NB4 (cell line): ENCODE data around the gene UBXN11.

Experiments
- DNase-seq: peaks from one replicate; pipeline ENCODE4 v3.0.0; 2010; ENCODE audit warnings: low read depth
- H3K4me3 ChIP-seq: one replicate; pipeline ENCODE4 v1.5.1; 2011; ENCODE audit warnings: mild to moderate bottlenecking, low read depth, low read length, moderate library complexity
- MYC ChIP-seq: IDR thresholded peaks from 2 replicates; pipeline ENCODE4 v1.6.1; 2011; ENCODE audit warnings: low read depth, low read length
- POLR2A ChIP-seq: IDR thresholded peaks from 2 replicates; pipeline ENCODE4 v1.6.1; 2011; ENCODE audit warnings: mild to moderate bottlenecking; ENCODE audit not compliant: insufficient read length; ENCODE audit errors: extremely low read depth
- TF ChIP-seq, protein P1 (sequence below): IDR thresholded peaks from 2 replicates; pipeline ENCODE4 v1.6.1; 2011; ENCODE audit warnings: low read depth, low read length
- TF ChIP-seq, protein P2 (sequence below): IDR thresholded peaks from one replicate; pipeline ENCODE4 v1.5.1; 2012; ENCODE audit warnings: low read depth, low read length

UBXN11 gene

GRCh38 chr1:26239936-26240335 is 66.5 kb downstream of the UBXN11 start:
- no peak overlapping the region for H3K4me3 ChIP-seq
- no peak for TF ChIP-seq POLR2A
- no peak for TF ChIP-seq MYC
- no peak for DNase-seq

DNA sequence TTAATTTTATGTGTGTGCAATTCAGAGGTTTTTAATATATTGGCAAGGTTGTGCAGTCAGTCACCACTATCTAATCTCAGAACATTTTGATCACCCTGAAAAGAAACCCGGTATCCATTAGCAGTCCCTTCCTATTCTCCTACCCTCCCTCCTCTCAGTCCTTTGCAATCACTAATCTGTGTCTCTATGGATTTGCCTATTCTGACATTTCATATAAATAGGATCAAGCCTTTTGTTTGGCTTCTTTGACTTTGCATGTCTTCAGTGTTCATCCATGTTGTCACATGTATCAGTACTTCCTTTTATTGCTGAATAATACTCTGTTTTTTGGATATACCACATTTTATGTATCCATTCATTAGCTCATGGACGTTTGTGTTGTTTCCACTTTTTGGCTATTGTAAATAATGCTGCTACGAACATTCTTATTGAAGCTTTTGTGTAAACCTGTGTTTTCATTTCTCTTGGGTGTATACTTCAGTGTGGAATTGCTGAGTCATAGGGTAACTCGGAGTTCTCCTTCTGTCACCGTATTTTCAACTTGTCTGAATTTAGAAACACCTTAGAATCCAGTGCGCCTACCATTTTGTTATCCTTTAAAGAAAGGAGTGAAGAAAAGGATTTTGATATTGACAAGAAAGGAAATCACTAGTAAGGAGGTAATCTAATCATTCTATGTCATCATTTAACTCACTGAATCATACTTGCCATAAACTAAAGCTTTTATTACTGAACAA is 69.0 kb downstream of the UBXN11 start:
- DNase-seq, result peak; percentile 53
- peak overlapping the region; percentile 94 for H3K4me3 ChIP-seq
- TF ChIP-seq, protein P1, sequence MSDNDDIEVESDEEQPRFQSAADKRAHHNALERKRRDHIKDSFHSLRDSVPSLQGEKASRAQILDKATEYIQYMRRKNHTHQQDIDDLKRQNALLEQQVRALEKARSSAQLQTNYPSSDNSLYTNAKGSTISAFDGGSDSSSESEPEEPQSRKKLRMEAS, result no peak
- TF ChIP-seq POLR2A, result no peak
- TF ChIP-seq, protein P2, sequence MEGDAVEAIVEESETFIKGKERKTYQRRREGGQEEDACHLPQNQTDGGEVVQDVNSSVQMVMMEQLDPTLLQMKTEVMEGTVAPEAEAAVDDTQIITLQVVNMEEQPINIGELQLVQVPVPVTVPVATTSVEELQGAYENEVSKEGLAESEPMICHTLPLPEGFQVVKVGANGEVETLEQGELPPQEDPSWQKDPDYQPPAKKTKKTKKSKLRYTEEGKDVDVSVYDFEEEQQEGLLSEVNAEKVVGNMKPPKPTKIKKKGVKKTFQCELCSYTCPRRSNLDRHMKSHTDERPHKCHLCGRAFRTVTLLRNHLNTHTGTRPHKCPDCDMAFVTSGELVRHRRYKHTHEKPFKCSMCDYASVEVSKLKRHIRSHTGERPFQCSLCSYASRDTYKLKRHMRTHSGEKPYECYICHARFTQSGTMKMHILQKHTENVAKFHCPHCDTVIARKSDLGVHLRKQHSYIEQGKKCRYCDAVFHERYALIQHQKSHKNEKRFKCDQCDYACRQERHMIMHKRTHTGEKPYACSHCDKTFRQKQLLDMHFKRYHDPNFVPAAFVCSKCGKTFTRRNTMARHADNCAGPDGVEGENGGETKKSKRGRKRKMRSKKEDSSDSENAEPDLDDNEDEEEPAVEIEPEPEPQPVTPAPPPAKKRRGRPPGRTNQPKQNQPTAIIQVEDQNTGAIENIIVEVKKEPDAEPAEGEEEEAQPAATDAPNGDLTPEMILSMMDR, result no peak
- TF ChIP-seq MYC, result no peak

DNA sequence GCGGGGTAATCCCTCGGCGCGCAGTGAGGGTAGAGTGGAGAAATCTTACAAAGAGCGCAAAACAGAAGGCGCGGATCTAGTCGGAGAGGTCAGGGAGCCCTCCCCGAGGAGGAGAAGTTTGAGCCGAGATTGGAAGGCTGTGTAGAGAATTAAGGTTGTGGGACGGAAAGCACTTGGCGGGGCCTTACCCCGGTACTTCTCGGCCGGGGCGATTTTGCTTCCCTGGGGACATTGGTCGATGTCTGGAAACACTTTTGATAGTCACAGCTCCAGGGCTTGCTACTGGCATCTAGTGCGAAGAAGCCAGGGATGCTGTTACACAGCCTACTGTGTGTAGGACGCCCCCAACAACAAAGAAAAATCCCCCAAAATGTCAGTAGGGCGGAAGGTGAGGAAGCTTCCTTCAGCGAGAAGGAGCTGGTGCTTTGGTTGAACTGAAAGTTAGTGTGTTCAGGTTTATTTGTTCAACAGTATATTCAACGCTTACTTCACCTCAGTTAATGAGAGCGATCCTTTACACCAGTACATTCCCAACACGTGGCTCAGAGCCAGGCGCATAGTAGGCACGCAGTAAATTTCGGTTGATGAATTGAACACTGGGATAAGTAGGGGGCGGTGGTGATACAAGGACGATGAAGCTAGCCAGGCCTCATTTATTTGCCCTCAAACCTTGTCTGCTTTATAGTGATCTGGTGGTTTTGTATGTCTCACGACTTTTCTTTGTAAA is 71.6 kb downstream of the UBXN11 start:
- peak; percentile 56 for DNase-seq
- peak overlapping the region; percentile 94 for H3K4me3 ChIP-seq
- TF ChIP-seq POLR2A (no peak), MYC (no peak; the same call in 1 of the 2 replicates)
- TF ChIP-seq, protein P2, result no peak
- TF ChIP-seq, protein P1, result peak; percentile 72

GRCh38 chr1:26233903-26234643 is 72.4 kb downstream of the UBXN11 start, which contains the start of gene CEP85:
TSS of gene CEP85 (plus strand) at chr1:26234200. CDS start at chr1:26239784, 5,584 bp downstream.
- peak; percentile 96 for DNase-seq
- peak; percentile 93 for TF ChIP-seq POLR2A
- TF ChIP-seq, protein P1, result peak; percentile 51
- TF ChIP-seq, protein P2, result peak; percentile 74
- TF ChIP-seq MYC, result peak; percentile 75
- peak within 1 kb of the TSS; percentile 94 for H3K4me3 ChIP-seq
